DND-41 (cell line): ENCODE results near the gene CFAP251.

Experiments
- CTCF ChIP-seq: IDR thresholded peaks from 2 replicates; pipeline ENCODE4 v1.5.1; 2012; ENCODE audit warnings: borderline replicate concordance, low read length, moderate library complexity, mild to moderate bottlenecking; ENCODE audit not compliant: poor library complexity, severe bottlenecking; ENCODE audit errors: extremely low read depth
- EZH2 ChIP-seq: IDR thresholded peaks from 3 replicates; pipeline ENCODE4 v1.6.1; 2012; ENCODE audit warnings: borderline replicate concordance, low read depth, mild to moderate bottlenecking, moderate library complexity, low read length, inconsistent platforms; ENCODE audit not compliant: severe bottlenecking

- TF ChIP-seq CTCF (no peak), EZH2 (no peak)
Observed at GRCh38 chr12:121903202-121903601, 15.2 kb upstream of the CFAP251 start.
